ENCODE results near the gene UBN2. TPM values are rescaled to one million over a fixed set of nuclear protein-coding genes. Genes with fewer than 3 reads are reported as not detected.

UBN2 gene
- total RNA-seq, 5 donors from 2014 or later (not counting 1 experiment from before 2014, with no cell fraction given), result 16.1 to 21.7 (median 17.7) TPM

DNA sequence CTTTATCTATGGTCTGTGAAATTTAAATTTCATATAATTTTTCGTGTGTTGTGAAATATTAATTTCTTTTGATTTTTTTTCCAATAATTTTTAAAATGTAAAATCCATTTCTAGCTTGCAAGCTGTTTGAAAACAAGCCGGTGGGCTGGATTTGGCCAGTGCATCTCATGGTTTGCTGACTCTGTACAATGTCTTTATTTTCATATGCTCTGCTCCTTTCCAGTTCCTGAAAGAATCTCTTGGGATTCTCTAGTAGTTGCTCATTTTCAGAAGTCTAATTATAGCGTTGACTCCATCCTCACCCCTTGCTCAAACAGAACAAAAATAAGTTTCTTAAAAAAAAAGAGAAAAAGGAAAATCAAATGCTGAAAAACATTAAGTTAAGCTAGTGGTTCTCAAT, 21.4 kb downstream of the UBN2 start:
- no peak for ATAC-seq (replicated peaks in 1 of 4)
- H3K4me1 ChIP-seq (ENCODE audit: control insufficient read depth in 1 of 2, extremely low read depth in 1 of 2, insufficient read depth in 2 of 2, low read length in 2 of 2), result no peaks in the 10 kb centered on the region
- Mint-ChIP-seq H3K36me3 (peaks cover 45% of the 10 kb centered on the region), H3K27ac (no peak overlapping the region), H3K4me1 (peaks cover 0 to 4% (median 0%) of the 10 kb centered on the region in 3 donors), H3K9me3 (no peaks in the 10 kb centered on the region), H3K27me3 (no peaks in the 10 kb centered on the region), H3K4me3 (no peak overlapping the region)
- POLR2A ChIA-PET, result no interaction called here
- CTCF ChIA-PET, result no interaction called here
- 100% methylated on average over 1 of the region's 3 CpGs for WGBS (ENCODE audit: insufficient coverage)
- H3K9me3 ChIP-seq, result no peaks in the 10 kb centered on the region
- no peaks in the 10 kb centered on the region for H3K27me3 ChIP-seq (replicated peaks in 1 of 2; ENCODE audit: control insufficient read depth in 2 of 2, extremely low read depth in 1 of 2, insufficient read depth in 2 of 2, low read length in 1 of 2)
- DNase-seq, result no peak
- H3K27ac ChIP-seq (ENCODE audit: low read length), result no peak overlapping the region
- peaks cover 4 to 45% of the 10 kb centered on the region in 2 donors for H3K36me3 ChIP-seq (ENCODE audit: control insufficient read depth in 2 of 2, extremely low read depth in 1 of 2, insufficient read depth in 1 of 2, low read length in 1 of 2)
- H3K4me3 ChIP-seq (ENCODE audit: control insufficient read depth in 1 of 2, extremely low read depth in 1 of 2, low read length in 1 of 2), result no peak overlapping the region

DNA sequence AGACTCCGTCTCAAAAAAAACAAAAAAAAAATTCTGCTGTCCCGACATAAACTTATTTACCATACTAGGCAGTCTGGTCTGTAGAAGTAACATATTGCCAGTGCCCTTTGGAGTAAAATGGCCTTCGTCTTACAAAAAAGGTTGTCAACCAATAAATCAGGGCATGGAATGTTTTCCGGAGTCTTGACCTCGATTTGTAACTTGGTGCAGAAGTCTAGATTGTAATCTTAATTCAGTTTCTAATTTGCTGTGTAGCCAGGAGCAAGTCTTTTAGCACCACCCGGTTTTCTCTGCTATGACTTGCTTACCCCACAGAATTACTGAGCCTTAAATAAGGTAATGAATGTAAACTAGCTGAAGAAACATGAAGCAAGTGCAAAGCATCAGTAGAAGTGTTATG, 23.2 kb downstream of the UBN2 start:
- Histone ChIP-seq H3K9me3 (no peaks in the 10 kb centered on the region), H3K27ac (ENCODE audit: low read length) (no peak overlapping the region), H3K36me3 (ENCODE audit: control insufficient read depth in 2 of 2, extremely low read depth in 1 of 2, insufficient read depth in 1 of 2, low read length in 1 of 2) (peaks cover 4 to 43% of the 10 kb centered on the region in 2 donors), H3K4me1 (ENCODE audit: control insufficient read depth in 1 of 2, extremely low read depth in 1 of 2, insufficient read depth in 2 of 2, low read length in 2 of 2) (no peaks in the 10 kb centered on the region), H3K27me3 (replicated peaks in 1 of 2; ENCODE audit: control insufficient read depth in 2 of 2, extremely low read depth in 1 of 2, insufficient read depth in 2 of 2, low read length in 1 of 2) (no peaks in the 10 kb centered on the region), H3K4me3 (ENCODE audit: control insufficient read depth in 1 of 2, extremely low read depth in 1 of 2, low read length in 1 of 2) (no peak overlapping the region)
- DNase-seq (no peak), ATAC-seq (replicated peaks in 1 of 4) (no peak)
- Mint-ChIP-seq H3K4me1 (no peaks in the 10 kb centered on the region), H3K27me3 (no peaks in the 10 kb centered on the region), H3K9me3 (no peaks in the 10 kb centered on the region), H3K4me3 (no peak overlapping the region), H3K36me3 (peaks cover 42% of the 10 kb centered on the region), H3K27ac (no peak overlapping the region)
- 100% methylated on average over 1 of the region's 6 CpGs for WGBS (ENCODE audit: insufficient coverage)
- ChIA-PET POLR2A (no interaction called here), CTCF (no interaction called here)

DNA sequence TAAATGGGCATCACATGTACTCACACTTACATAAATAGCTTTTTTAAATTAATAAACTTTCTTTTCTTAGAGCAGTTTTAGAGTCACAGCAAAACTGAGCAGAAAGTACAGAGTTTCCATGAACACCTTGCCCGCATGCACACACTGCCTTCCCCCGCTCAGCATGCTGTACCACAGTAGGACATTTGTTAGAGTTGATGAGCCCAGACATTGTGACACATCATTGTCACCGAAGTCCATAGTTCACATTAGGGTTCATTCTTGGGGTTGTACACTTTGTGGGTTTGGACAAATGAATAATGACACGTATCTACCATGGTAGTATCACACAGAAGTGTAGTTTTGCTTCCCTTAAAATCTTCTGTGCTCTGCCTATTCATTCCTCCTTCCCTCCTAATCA, 23.7 kb downstream of the UBN2 start:
- H3K4me1 Mint-ChIP-seq, result no peaks in the 10 kb centered on the region
- no CpG with 5 or more reads among the region's 4 CpGs for WGBS (ENCODE audit: insufficient coverage)
- no peaks in the 10 kb centered on the region for H3K4me1 ChIP-seq (ENCODE audit: control insufficient read depth in 1 of 2, extremely low read depth in 1 of 2, insufficient read depth in 2 of 2, low read length in 2 of 2)
- peaks cover under 1 to 43% of the 10 kb centered on the region in 2 donors for H3K36me3 ChIP-seq (ENCODE audit: control insufficient read depth in 2 of 2, extremely low read depth in 1 of 2, insufficient read depth in 1 of 2, low read length in 1 of 2)
- CTCF ChIA-PET, result no interaction called here
- no peak overlapping the region for H3K4me3 ChIP-seq (ENCODE audit: control insufficient read depth in 1 of 2, extremely low read depth in 1 of 2, low read length in 1 of 2)
- DNase-seq (no peak), ATAC-seq (replicated peaks in 1 of 4) (no peak)
- H3K9me3 ChIP-seq, result no peaks in the 10 kb centered on the region
- H3K27me3 Mint-ChIP-seq, result no peaks in the 10 kb centered on the region
- H3K9me3 Mint-ChIP-seq, result no peaks in the 10 kb centered on the region
- no peak overlapping the region for H3K27ac ChIP-seq (ENCODE audit: low read length)
- peaks cover 41% of the 10 kb centered on the region for H3K36me3 Mint-ChIP-seq
- H3K4me3 Mint-ChIP-seq, result no peak overlapping the region
- no peak overlapping the region for H3K27ac Mint-ChIP-seq
- no peaks in the 10 kb centered on the region for H3K27me3 ChIP-seq (replicated peaks in 1 of 2; ENCODE audit: control insufficient read depth in 2 of 2, extremely low read depth in 1 of 2, insufficient read depth in 2 of 2, low read length in 1 of 2)
- POLR2A ChIA-PET, result no interaction called here

DNA sequence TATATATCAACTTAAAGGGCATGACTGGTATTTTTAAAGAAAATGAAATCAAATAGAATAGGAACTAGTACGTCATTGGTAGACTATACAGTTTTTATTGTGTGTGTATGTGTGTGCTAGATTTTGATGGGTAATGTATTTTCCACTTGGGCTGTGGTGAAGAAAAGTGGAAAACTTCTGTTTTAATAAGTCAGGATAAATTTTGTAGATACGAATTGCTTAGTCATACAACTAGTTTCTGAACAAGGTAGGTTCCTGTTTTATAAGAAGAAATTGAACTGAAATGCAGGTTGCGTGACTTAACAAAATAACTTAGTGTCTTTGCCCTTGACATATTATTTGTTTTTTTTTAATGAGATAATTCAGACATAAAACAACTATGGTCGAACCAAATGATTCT, 24.3 kb downstream of the UBN2 start:
- no peaks in the 10 kb centered on the region for H3K9me3 ChIP-seq
- no peaks in the 10 kb centered on the region for H3K27me3 ChIP-seq (replicated peaks in 1 of 2; ENCODE audit: control insufficient read depth in 2 of 2, extremely low read depth in 1 of 2, insufficient read depth in 2 of 2, low read length in 1 of 2)
- ATAC-seq (replicated peaks in 1 of 4) (no peak), DNase-seq (no peak)
- 80% methylated on average over 2 of the region's 4 CpGs for WGBS (ENCODE audit: insufficient coverage)
- H3K36me3 ChIP-seq (ENCODE audit: control insufficient read depth in 2 of 2, extremely low read depth in 1 of 2, insufficient read depth in 1 of 2, low read length in 1 of 2), result peaks cover 0 to 43% of the 10 kb centered on the region in 2 donors
- no peaks in the 10 kb centered on the region for H3K9me3 Mint-ChIP-seq
- no peak overlapping the region for H3K4me3 Mint-ChIP-seq
- no peak overlapping the region for H3K27ac Mint-ChIP-seq
- peaks cover 40% of the 10 kb centered on the region for H3K36me3 Mint-ChIP-seq
- no peaks in the 10 kb centered on the region for H3K4me1 Mint-ChIP-seq
- H3K27ac ChIP-seq (ENCODE audit: low read length), result no peak overlapping the region
- ChIA-PET POLR2A (no interaction called here), CTCF (interaction anchor here in 1 of 2 donors (0.7 kb wide), 1 partner anchor 15 kb away, joined by 5 read pairs; no protein-coding TSS in a partner anchor)
- no peak overlapping the region for H3K4me3 ChIP-seq (ENCODE audit: control insufficient read depth in 1 of 2, extremely low read depth in 1 of 2, low read length in 1 of 2)
- no peaks in the 10 kb centered on the region for H3K27me3 Mint-ChIP-seq
- H3K4me1 ChIP-seq (ENCODE audit: control insufficient read depth in 1 of 2, extremely low read depth in 1 of 2, insufficient read depth in 2 of 2, low read length in 2 of 2), result no peaks in the 10 kb centered on the region

DNA sequence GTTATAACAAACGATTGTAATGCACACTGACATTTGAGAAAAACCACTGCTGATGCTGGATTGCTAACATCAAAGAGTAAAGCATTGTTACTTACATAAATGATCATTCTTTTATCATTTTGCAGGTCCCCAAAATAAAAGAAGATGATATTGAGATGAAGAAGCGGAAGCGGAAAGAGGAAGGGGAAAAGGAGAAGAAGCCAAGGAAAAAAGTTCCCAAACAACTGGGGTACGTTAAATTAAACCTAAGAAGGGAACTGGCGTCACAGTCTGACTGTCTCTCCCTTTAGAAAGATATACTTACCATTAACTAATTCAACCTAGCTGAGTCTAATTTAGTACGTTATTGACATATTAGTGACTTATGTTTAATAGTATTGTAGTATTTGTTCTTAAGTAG, 28.1 kb downstream of the UBN2 start:
- H3K4me3 Mint-ChIP-seq, result no peak overlapping the region
- no peaks in the 10 kb centered on the region for H3K4me1 Mint-ChIP-seq
- H3K9me3 ChIP-seq, result no peaks in the 10 kb centered on the region
- H3K36me3 Mint-ChIP-seq, result peaks cover 41% of the 10 kb centered on the region
- POLR2A ChIA-PET, result no interaction called here
- no peak for ATAC-seq (replicated peaks in 1 of 4)
- WGBS (ENCODE audit: insufficient coverage), result no CpG with 5 or more reads among the region's 6 CpGs
- no peak overlapping the region for H3K27ac Mint-ChIP-seq
- H3K27ac ChIP-seq (ENCODE audit: low read length), result no peak overlapping the region
- no peak for DNase-seq
- H3K4me3 ChIP-seq (ENCODE audit: control insufficient read depth in 1 of 2, extremely low read depth in 1 of 2, low read length in 1 of 2), result no peak overlapping the region
- no peaks in the 10 kb centered on the region for H3K27me3 ChIP-seq (replicated peaks in 1 of 2; ENCODE audit: control insufficient read depth in 2 of 2, extremely low read depth in 1 of 2, insufficient read depth in 2 of 2, low read length in 1 of 2)
- H3K9me3 Mint-ChIP-seq, result no peaks in the 10 kb centered on the region
- no peaks in the 10 kb centered on the region for H3K4me1 ChIP-seq (ENCODE audit: control insufficient read depth in 1 of 2, extremely low read depth in 1 of 2, insufficient read depth in 2 of 2, low read length in 2 of 2)
- no peaks in the 10 kb centered on the region for H3K27me3 Mint-ChIP-seq
- peaks cover 4 to 55% of the 10 kb centered on the region in 2 donors for H3K36me3 ChIP-seq (ENCODE audit: control insufficient read depth in 2 of 2, extremely low read depth in 1 of 2, insufficient read depth in 1 of 2, low read length in 1 of 2)
- CTCF ChIA-PET, result no interaction called here

DNA sequence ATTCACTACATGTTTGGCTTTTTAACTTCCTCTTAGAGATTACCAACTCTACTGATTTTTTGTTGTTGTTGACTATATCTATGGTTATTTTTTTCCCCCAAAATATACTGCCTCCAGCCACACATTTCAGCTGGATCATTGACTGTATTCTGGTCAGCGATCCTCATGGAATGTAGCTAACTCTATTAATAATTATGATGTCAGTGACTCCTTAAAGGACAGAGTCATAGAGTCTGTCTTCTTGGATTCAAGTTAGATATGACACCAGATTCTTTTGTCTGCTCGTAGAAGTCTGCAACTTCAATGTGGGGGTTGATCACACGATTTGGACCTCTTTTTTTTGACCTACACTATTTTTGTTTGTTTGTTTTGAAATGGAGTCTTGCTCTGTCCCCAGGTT, 33.2 kb downstream of the UBN2 start:
- ChIA-PET CTCF (interaction anchor here in 1 of 2 donors (0.5 kb wide), 1 partner anchor 1816 kb away, joined by 5 read pairs; no protein-coding TSS in a partner anchor), POLR2A (interaction anchor here in 1 of 2 donors (0.6 kb wide), 1 partner anchor 239 kb away, joined by 3 read pairs; no protein-coding TSS in a partner anchor)
- WGBS (ENCODE audit: insufficient coverage), result no CpG with 5 or more reads among the region's 3 CpGs
- Mint-ChIP-seq H3K36me3 (peaks cover 50% of the 10 kb centered on the region), H3K27me3 (no peaks in the 10 kb centered on the region), H3K9me3 (no peaks in the 10 kb centered on the region), H3K4me1 (no peaks in the 10 kb centered on the region), H3K27ac (no peak overlapping the region), H3K4me3 (no peak overlapping the region)
- Histone ChIP-seq H3K27ac (ENCODE audit: low read length) (no peak overlapping the region), H3K36me3 (ENCODE audit: control insufficient read depth in 2 of 2, extremely low read depth in 1 of 2, insufficient read depth in 1 of 2, low read length in 1 of 2) (peaks cover 4 to 54% of the 10 kb centered on the region in 2 donors), H3K4me3 (ENCODE audit: control insufficient read depth in 1 of 2, extremely low read depth in 1 of 2, low read length in 1 of 2) (no peak overlapping the region), H3K4me1 (ENCODE audit: control insufficient read depth in 1 of 2, extremely low read depth in 1 of 2, insufficient read depth in 2 of 2, low read length in 2 of 2) (no peaks in the 10 kb centered on the region), H3K27me3 (replicated peaks in 1 of 2; ENCODE audit: control insufficient read depth in 2 of 2, extremely low read depth in 1 of 2, insufficient read depth in 2 of 2, low read length in 1 of 2) (no peaks in the 10 kb centered on the region), H3K9me3 (no peaks in the 10 kb centered on the region)
- no peak for DNase-seq
- no peak for ATAC-seq (replicated peaks in 1 of 4)

DNA sequence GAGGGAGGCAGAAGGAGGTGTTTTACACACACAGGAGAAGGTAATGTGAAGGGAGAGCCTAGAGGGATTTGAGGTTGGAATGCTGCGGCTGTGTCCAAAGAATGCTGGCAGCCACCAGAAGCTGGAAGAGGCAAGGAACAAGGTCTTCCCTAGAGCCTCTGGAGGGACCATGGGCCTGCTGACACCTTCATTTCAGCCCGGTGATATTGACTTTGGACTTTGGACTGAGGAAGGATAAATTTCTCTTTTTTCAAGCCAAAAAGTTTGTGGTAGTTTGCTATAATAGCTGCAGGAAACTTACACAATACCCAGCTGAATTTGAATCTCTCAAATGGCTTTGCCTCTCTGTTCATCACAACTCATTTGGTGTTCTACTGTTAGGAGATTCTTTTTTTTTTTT, 34.6 kb downstream of the UBN2 start:
- WGBS (ENCODE audit: insufficient coverage), result 100% methylated on average over 1 of the region's 2 CpGs
- ATAC-seq (replicated peaks in 1 of 4), result no peak
- ChIA-PET CTCF (interaction anchor here (0.6 kb wide), 2 partner anchors 10 to 128 kb away, joined by 4 read pairs; no protein-coding TSS in a partner anchor), POLR2A (no interaction called here)
- Histone ChIP-seq H3K36me3 (ENCODE audit: control insufficient read depth in 2 of 2, extremely low read depth in 1 of 2, insufficient read depth in 1 of 2, low read length in 1 of 2) (peaks cover 4 to 49% of the 10 kb centered on the region in 2 donors), H3K4me1 (ENCODE audit: control insufficient read depth in 1 of 2, extremely low read depth in 1 of 2, insufficient read depth in 2 of 2, low read length in 2 of 2) (no peaks in the 10 kb centered on the region), H3K9me3 (no peaks in the 10 kb centered on the region), H3K27ac (ENCODE audit: low read length) (no peak overlapping the region), H3K4me3 (ENCODE audit: control insufficient read depth in 1 of 2, extremely low read depth in 1 of 2, low read length in 1 of 2) (no peak overlapping the region), H3K27me3 (replicated peaks in 1 of 2; ENCODE audit: control insufficient read depth in 2 of 2, extremely low read depth in 1 of 2, insufficient read depth in 2 of 2, low read length in 1 of 2) (no peaks in the 10 kb centered on the region)
- H3K27me3 Mint-ChIP-seq, result no peaks in the 10 kb centered on the region
- H3K4me3 Mint-ChIP-seq, result no peak overlapping the region
- H3K27ac Mint-ChIP-seq, result no peak overlapping the region
- H3K9me3 Mint-ChIP-seq, result no peaks in the 10 kb centered on the region
- DNase-seq, result no peak
- H3K36me3 Mint-ChIP-seq, result peaks cover 54% of the 10 kb centered on the region
- no peaks in the 10 kb centered on the region for H3K4me1 Mint-ChIP-seq

Data from T-cell (primary cell).